K562 (cell line): Measurements from ENCODE around the gene LASP1NB.

Source experiments
- ATAC-seq: fragments of 200-7000 bp; cut with Tn5 transposase; 3 replicates; pipeline ENCODE4 v1.9.1; 2020; ENCODE audit warnings: moderate library complexity
- BruUV-seq: library from RNA; stranded (reverse); fragments of 400-500 nt; replicated peaks from 2 replicates; lab custom pipeline; 2021; lab: Mats Ljungman, UMichigan
- CTCF ChIA-PET: fragments of 300-600 bp; formaldehyde crosslinking; extraction: SDS; loops from one replicate; lab custom pipeline; 2021; ENCODE audit warnings: low intra/inter-chr PET ratio; lab: Yijun Ruan, JAX
- POLR2A ChIA-PET: fragments of 300-600, 350-650 bp; sonication (Branson Sonifier 250); formaldehyde crosslinking; extraction: SDS; loops from one replicate; lab custom pipeline; 2021; ENCODE audit warnings: antibody characterized with exemption, inconsistent platforms; lab: Yijun Ruan, JAX
- DNase-seq, 4 experiments: peaks; one replicate each; pipeline versions ENCODE4 v3.0.0 to v3.0.0-alpha.2; 2011 to 2018; ENCODE audit warnings: low spot score in 3 of 4, mixed read lengths in 3 of 4; ENCODE audit errors: extremely low read depth in 1 of 4
- FAIRE-seq: peaks from 2 replicates; lab custom pipeline; 2011; peaks lifted over from hg19 to GRCh38; lab: Jason Lieb, UNC
- H2AFZ ChIP-seq: 2 replicates; pipeline ENCODE4 v1.6.0; 2011; ENCODE audit warnings: low read depth, low read length, control low read depth, inconsistent platforms
- H3K27ac ChIP-seq: fragments of 200-600 bp; 3 replicates; pipeline ENCODE4 v1.8.0; 2011; ENCODE audit warnings: low read depth, mild to moderate bottlenecking, control low read depth, inconsistent platforms, low read length, moderate library complexity, mixed read lengths; ENCODE audit errors: extremely low read depth
- H3K27me3 ChIP-seq, 2 experiments: fragments of 300-600 bp in 1 of 2; 2 replicates in 1 of 2; 3 replicates in 1 of 2; pipeline versions ENCODE4 v1.6.0 to v1.8.0; 2011; ENCODE audit warnings: inconsistent platforms in 2 of 2, low read length in 2 of 2, mild to moderate bottlenecking in 1 of 2, mixed read lengths in 1 of 2, moderate library complexity in 1 of 2; ENCODE audit not compliant: control insufficient read depth in 2 of 2, insufficient read depth in 2 of 2
- H3K36me3 ChIP-seq: fragments of 300-600 bp; 3 replicates; pipeline ENCODE4 v1.8.0; 2011; ENCODE audit warnings: mild to moderate bottlenecking, low read length, inconsistent platforms; ENCODE audit not compliant: control insufficient read depth, insufficient read depth
- H3K4me1 ChIP-seq, 2 experiments: fragments of 200-600 bp in 1 of 2; replicated peaks in 1 of 2; 2 replicates in 1 of 2; 3 replicates in 1 of 2; pipeline versions ENCODE4 v1.5.1 to v1.8.0; 2011; ENCODE audit warnings: inconsistent platforms in 2 of 2, low read length in 2 of 2, mild to moderate bottlenecking in 1 of 2, mixed read lengths in 1 of 2, moderate library complexity in 1 of 2; ENCODE audit not compliant: control insufficient read depth in 2 of 2, insufficient read depth in 2 of 2
- H3K4me2 ChIP-seq: 2 replicates; pipeline ENCODE4 v1.6.1; 2011; ENCODE audit warnings: low read length, control low read depth, inconsistent platforms, mixed read lengths; ENCODE audit not compliant: insufficient read depth
- H3K4me3 ChIP-seq: fragments of 200-600 bp; sonication (generic), shearing (Covaris generic); 2 replicates; pipeline ENCODE4 v1.5.1; 2016; ENCODE audit warnings: control low read depth, inconsistent platforms
- H3K79me2 ChIP-seq: fragments of 200-600 bp; 3 replicates; pipeline ENCODE4 v1.8.0; 2011; ENCODE audit warnings: low read length, inconsistent platforms; ENCODE audit not compliant: control insufficient read depth, insufficient read depth
- H3K9ac ChIP-seq, 2 experiments: 2 replicates each; pipeline versions ENCODE4 v1.6.0 to v1.6.1; 2011; ENCODE audit warnings: low read depth in 2 of 2, low read length in 2 of 2, control low read depth in 1 of 2, inconsistent platforms in 1 of 2, mild to moderate bottlenecking in 1 of 2, mixed read lengths in 1 of 2; ENCODE audit not compliant: insufficient read depth in 1 of 2
- H3K9me1 ChIP-seq: one replicate; pipeline ENCODE4 v1.6.0; 2011; ENCODE audit warnings: inconsistent platforms, mild to moderate bottlenecking, low read length, moderate library complexity; ENCODE audit not compliant: control insufficient read depth, insufficient read depth
- H3K9me3 ChIP-seq: replicated peaks from 2 replicates; pipeline ENCODE4 v1.5.1; 2011; ENCODE audit warnings: low read depth, low read length, inconsistent platforms; ENCODE audit not compliant: control insufficient read depth, insufficient read depth
- H4K20me1 ChIP-seq: replicated peaks from 2 replicates; pipeline ENCODE4 v1.6.1; 2011; ENCODE audit warnings: low read length, inconsistent platforms, mixed read lengths; ENCODE audit not compliant: control insufficient read depth, insufficient read depth
- BCLAF1 ChIP-seq, 2 experiments: fragments of 450-650 bp in 1 of 2; IDR thresholded peaks; 2 replicates each; pipeline ENCODE4 v1.6.1; 2011 to 2017; ENCODE audit warnings: low read depth in 2 of 2, antibody characterized with exemption in 1 of 2, borderline replicate concordance in 1 of 2, low read length in 1 of 2, mild to moderate bottlenecking in 1 of 2, mixed read lengths in 1 of 2; ENCODE audit not compliant: control insufficient read depth in 1 of 2
- BRF1 ChIP-seq: IDR thresholded peaks from 3 replicates; pipeline ENCODE4 v1.6.1; 2011; ENCODE audit warnings: borderline replicate concordance, mild to moderate bottlenecking; ENCODE audit not compliant: insufficient read length; ENCODE audit errors: extremely low read depth
- CBFA2T2 ChIP-seq: fragments of 450-650 bp; conservative IDR thresholded peaks from 2 replicates; pipeline ENCODE4 v1.6.1; 2017; ENCODE audit warnings: mild to moderate bottlenecking
- CEBPG ChIP-seq, 3 experiments: fragments of 200-800 bp in 1 of 3; sonication (Bioruptor generic) in 1 of 3; sonication (generic) in 1 of 3; formaldehyde crosslinking in 1 of 3; IDR thresholded peaks in 2 of 3; conservative IDR thresholded peaks in 1 of 3; 2 replicates each; pipeline versions ENCODE4 v1.6.1 to v1.8.0; 2016 to 2022; ENCODE audit warnings: missing compliant biosample characterization in 2 of 3, missing genetic modification characterization in 2 of 3, mild to moderate bottlenecking in 1 of 3, missing genetic modification reagents in 1 of 3
- FIP1L1 ChIP-seq: fragments of 200-400 bp; formaldehyde crosslinking; IDR thresholded peaks from 2 replicates; pipeline ENCODE4 v1.6.1; 2018; ENCODE audit warnings: mild to moderate bottlenecking, low read depth, low read length; ENCODE audit not compliant: poor library complexity, severe bottlenecking
- MECOM ChIP-seq: fragments of 250-450 bp; sonication (Bioruptor Pico); IDR thresholded peaks from 2 replicates; pipeline ENCODE4 v1.8.0; 2022; ENCODE audit warnings: inconsistent platforms
- NELFE ChIP-seq: IDR thresholded peaks from 2 replicates; pipeline ENCODE4 v1.6.1; 2011; ENCODE audit warnings: mild to moderate bottlenecking; ENCODE audit not compliant: insufficient read depth, insufficient read length
- NFE2 ChIP-seq: IDR thresholded peaks from 2 replicates; pipeline ENCODE4 v1.6.1; 2014; ENCODE audit warnings: antibody characterized with exemption, low read depth
- PBX2 ChIP-seq, 2 experiments: IDR thresholded peaks in 1 of 2; conservative IDR thresholded peaks in 1 of 2; 2 replicates each; pipeline ENCODE4 v1.6.1; 2016; ENCODE audit warnings: low read depth in 2 of 2, mild to moderate bottlenecking in 1 of 2, missing compliant biosample characterization in 1 of 2, missing genetic modification characterization in 1 of 2, moderate library complexity in 1 of 2
- ZBTB26 ChIP-seq: fragments of 450-650 bp; formaldehyde crosslinking; IDR thresholded peaks from 2 replicates; pipeline ENCODE4 v1.4.0; 2022; ENCODE audit warnings: missing genetic modification characterization
- ZFP1 ChIP-seq: fragments of 450-650 bp; formaldehyde crosslinking; IDR thresholded peaks from 2 replicates; pipeline ENCODE4 v1.4.0; 2020; ENCODE audit warnings: mild to moderate bottlenecking, mixed read lengths
- ZNF175 ChIP-seq: fragments of 200-800 bp; sonication (Bioruptor generic); IDR thresholded peaks from 2 replicates; pipeline ENCODE4 v1.6.1; 2016; ENCODE audit warnings: low read depth, mild to moderate bottlenecking, missing genetic modification characterization, missing compliant biosample characterization
- ZNF212 ChIP-seq: fragments of 450-650 bp; formaldehyde crosslinking; IDR thresholded peaks from 2 replicates; pipeline ENCODE4 v1.4.0; 2020; ENCODE audit warnings: mild to moderate bottlenecking
- ZNF583 ChIP-seq: fragments of 250-450 bp; sonication (Bioruptor Pico); IDR thresholded peaks from 2 replicates; pipeline ENCODE4 v1.4.0; 2020
- WGBS: fragments of 100-300 bp; shearing (Covaris generic); methylation state at CpG from one replicate; pipeline ENCODE4 v1.1.6; 2016; ENCODE audit warnings: low coverage, mixed read lengths; ENCODE audit not compliant: insufficient coverage; ENCODE audit errors: missing lambda C conversion rate; 5-methylcytosine and 5-hydroxymethylcytosine counted together
- in situ Hi-C: fragments of 300-500 bp; cut with MboI; formaldehyde crosslinking; loops from 4 replicates; pipeline ENCODE4 v1.15.0; 2018; ENCODE audit warnings: inconsistent platforms, mixed read lengths
- intact Hi-C: fragments of 100-400 bp; cut with micrococcal nuclease; formaldehyde crosslinking; loops from 2 replicates; pipeline ENCODE4 v1.14.2; 2022

The LASP1NB gene

GRCh38 chr17:38947189-38947588, 21.8 kb downstream of the LASP1NB start:
- Histone ChIP-seq H3K36me3 (no peaks in the 10 kb centered on the region), H3K4me2 (no peak overlapping the region), H3K79me2 (no peaks in the 10 kb centered on the region), H2AFZ (no peak overlapping the region), H3K9ac (no peak overlapping the region), H4K20me1 (no peaks in the 10 kb centered on the region), H3K9me1 (no peaks in the 10 kb centered on the region), H3K9me3 (no peaks in the 10 kb centered on the region), H3K4me3 (no peak overlapping the region), H3K4me1 (no peaks in the 10 kb centered on the region), H3K27ac (no peak overlapping the region), H3K27me3 (no peaks in the 10 kb centered on the region)
- CTCF ChIA-PET = no interaction called here
- intact Hi-C loops (no loop called here), in situ Hi-C loops (no loop called here)
- 35% methylated on average over 2 of the region's 2 CpGs for WGBS
- POLR2A ChIA-PET = interaction anchor here (0.7 kb wide), 1 partner anchor 46 kb away, joined by 3 read pairs; no protein-coding TSS in a partner anchor
- ATAC-seq = no peak
- FAIRE-seq = no peak
- BruUV-seq = no TSS peak
- DNase-seq = no peak
- TF ChIP-seq BRF1 (no peak), ZBTB26 (CRISPR knock-in tag) (no peak), CEBPG (CRISPR knock-in tag; IDR thresholded peaks at IDR 0.05) (no peak), CEBPG (tag; conservative IDR thresholded peaks at IDR 0.05 in 1 of 2, IDR thresholded peaks at IDR 0.05 in 1 of 2) (no peak), NFE2 (no peak), ZFP1 (CRISPR knock-in tag) (no peak), NELFE (no peak), ZNF175 (CRISPR knock-in tag) (no peak), BCLAF1 (IDR thresholded peaks at IDR 0.05; ENCODE audit: borderline replicate concordance in 1 of 2, control insufficient read depth in 1 of 2, low read depth in 2 of 2, low read length in 1 of 2) (no peak), ZNF212 (CRISPR knock-in tag) (no peak), ZNF583 (CRISPR knock-in tag) (no peak), PBX2 (CRISPR knock-in tag; IDR thresholded peaks at IDR 0.05; ENCODE audit: low read depth) (no peak), PBX2 (tag; conservative IDR thresholded peaks at IDR 0.05; ENCODE audit: low read depth) (no peak), MECOM (no peak), CBFA2T2 (no peak), FIP1L1 (no peak)
